HL-60 (cell line): ENCODE measurements around the gene GRB7.

Experiments
- DNase-seq, 2 experiments: peaks; one replicate each; pipeline ENCODE4 v3.0.0-alpha.2; 2010 to 2020; ENCODE audit warnings: low read depth in 1 of 2, low spot score in 1 of 2
- H3K27ac ChIP-seq: fragments of 250-450 bp; sonication (Bioruptor Pico); replicated peaks from 2 replicates; pipeline ENCODE4 v1.5.1; 2020; ENCODE audit warnings: mild to moderate bottlenecking, moderate library complexity
- H3K27me3 ChIP-seq: fragments of 250-450 bp; sonication (Bioruptor Pico); 2 replicates; pipeline ENCODE4 v1.5.1; 2021; ENCODE audit warnings: mild to moderate bottlenecking, moderate library complexity; ENCODE audit not compliant: insufficient read depth, poor library complexity, severe bottlenecking
- H3K4me3 ChIP-seq: replicated peaks from 2 replicates; pipeline ENCODE4 v1.5.1; 2011; ENCODE audit warnings: mild to moderate bottlenecking, control low read depth, low read length; ENCODE audit not compliant: insufficient read depth
- CTCF ChIP-seq: IDR thresholded peaks from one replicate; pipeline ENCODE4 v1.5.1; 2011; ENCODE audit warnings: low read length, control low read depth, inconsistent platforms; ENCODE audit not compliant: insufficient read depth
- GABPA ChIP-seq: IDR thresholded peaks from 2 replicates; pipeline ENCODE4 v1.6.1; 2012; ENCODE audit warnings: low read depth
- POLR2AphosphoS5 ChIP-seq: IDR thresholded peaks from 2 replicates; pipeline ENCODE4 v1.6.1; 2012; ENCODE audit warnings: low read depth
- REST ChIP-seq: IDR thresholded peaks from 2 replicates; pipeline ENCODE4 v1.6.1; 2012; ENCODE audit warnings: low read depth; ENCODE audit not compliant: insufficient replicate concordance
- SPI1 ChIP-seq: IDR thresholded peaks from 2 replicates; pipeline ENCODE4 v1.6.1; 2012; ENCODE audit warnings: low read depth, mild to moderate bottlenecking, borderline replicate concordance

GRB7 gene

GRCh38 chr17:39782481-39782880 lies 44.7 kb downstream of the GRB7 start:
- Histone ChIP-seq H3K27me3 (no peaks in the 10 kb centered on the region), H3K4me3 (no peak overlapping the region), H3K27ac (peak overlapping the region; percentile 64)
- TF ChIP-seq POLR2AphosphoS5, result peak; percentile 66
- no peak for TF ChIP-seq CTCF
- peak in 1 of 2 experiments; percentile 76 for DNase-seq

- no peak for TF ChIP-seq CTCF
- TF ChIP-seq GABPA, result no peak
- TF ChIP-seq POLR2AphosphoS5, result no peak
- Histone ChIP-seq H3K4me3 (no peak overlapping the region), H3K27ac (peak overlapping the region; percentile 64), H3K27me3 (no peaks in the 10 kb centered on the region)
- DNase-seq, result no peak
Observed at GRCh38 chr17:39782980-39783379, 45.2 kb downstream of the GRB7 start.

- no peaks in the 10 kb centered on the region for H3K27me3 ChIP-seq
- DNase-seq, result no peak
- TF ChIP-seq GABPA (no peak), CTCF (no peak), REST (no peak), POLR2AphosphoS5 (no peak), SPI1 (no peak)
- H3K27ac ChIP-seq, result no peak overlapping the region
- H3K4me3 ChIP-seq, result no peak overlapping the region
Observed at GRCh38 chr17:39787041-39787440, 49.3 kb downstream of the GRB7 start.

- no peak for DNase-seq
- Histone ChIP-seq H3K4me3 (no peak overlapping the region), H3K27me3 (no peaks in the 10 kb centered on the region), H3K27ac (no peak overlapping the region)
- no peak for TF ChIP-seq REST
- TF ChIP-seq SPI1, result no peak
- no peak for TF ChIP-seq CTCF
Observed at GRCh38 chr17:39787743-39788484, 50.2 kb downstream of the GRB7 start.
